ACC112 (cell line): ENCODE results near the gene FAM90A26.
"Not testable (repeated sequence)": the region's sequence is repeated elsewhere in the genome, so short reads cannot be mapped to it uniquely, and the experiment has no call there.

Source experiments
- H2AFZ ChIP-seq: fragments of 200-600 bp; sonication (generic); one replicate; pipeline ENCODE4 v1.6.0; 2017; ENCODE audit warnings: antibody characterized with exemption, low read length; ENCODE audit not compliant: unreplicated experiment
- H3K27ac ChIP-seq: fragments of 200-600 bp; sonication (generic); 2 replicates; pipeline ENCODE4 v1.5.1; 2014; ENCODE audit warnings: low read depth, mild to moderate bottlenecking, antibody characterized with exemption, low read length, moderate library complexity
- H3K27me3 ChIP-seq: fragments of 200-600 bp; sonication (generic); 2 replicates; pipeline ENCODE4 v1.6.1; 2014; ENCODE audit warnings: mild to moderate bottlenecking, antibody characterized with exemption, low read length, moderate library complexity, mixed read lengths; ENCODE audit not compliant: insufficient read depth
- H3K36me3 ChIP-seq: fragments of 200-600 bp; sonication (generic); 2 replicates; pipeline ENCODE4 v1.6.1; 2016; ENCODE audit warnings: mild to moderate bottlenecking, antibody characterized with exemption, low read length, moderate library complexity, mixed read lengths; ENCODE audit not compliant: insufficient read depth
- H3K4me1 ChIP-seq: fragments of 200-600 bp; sonication (generic); one replicate; pipeline ENCODE4 v1.6.1; 2016; ENCODE audit warnings: low read length, mixed read lengths; ENCODE audit not compliant: insufficient read depth, unreplicated experiment, control insufficient read depth
- H3K4me3 ChIP-seq: fragments of 200-600 bp; sonication (generic); 2 replicates; pipeline ENCODE4 v1.5.1; 2014; ENCODE audit warnings: mild to moderate bottlenecking, low read depth, low read length
- H3K79me2 ChIP-seq: fragments of 200-600 bp; sonication (generic); one replicate; pipeline ENCODE4 v1.6.0; 2016; ENCODE audit warnings: low read length; ENCODE audit not compliant: control insufficient read depth, unreplicated experiment, insufficient read depth

The FAM90A26 gene

GRCh38 chr4:9143421-9144080 is 26.7 kb upstream of the FAM90A26 start:
- H3K4me1 ChIP-seq: no peaks in the 10 kb centered on the region
- no peak overlapping the region for H3K27ac ChIP-seq
- no peak overlapping the region for H3K4me3 ChIP-seq
- H3K27me3 ChIP-seq: no peaks in the 10 kb centered on the region
- no peaks in the 10 kb centered on the region for H3K79me2 ChIP-seq
- no peak overlapping the region for H2AFZ ChIP-seq
- H3K36me3 ChIP-seq: no peaks in the 10 kb centered on the region

GRCh38 chr4:9146967-9147366 is 23.2 kb upstream of the FAM90A26 start:
- no peaks in the 10 kb centered on the region for H3K79me2 ChIP-seq
- H3K4me1 ChIP-seq: no peaks in the 10 kb centered on the region
- H3K27me3 ChIP-seq: no peaks in the 10 kb centered on the region
- no peak overlapping the region for H3K4me3 ChIP-seq
- no peak overlapping the region for H2AFZ ChIP-seq
- no peak overlapping the region for H3K27ac ChIP-seq
- H3K36me3 ChIP-seq: no peaks in the 10 kb centered on the region

GRCh38 chr4:9147368-9147767 is 22.8 kb upstream of the FAM90A26 start:
- not testable (repeated sequence) for H3K79me2 ChIP-seq, H3K4me3 ChIP-seq, H2AFZ ChIP-seq, H3K4me1 ChIP-seq, H3K27me3 ChIP-seq, H3K36me3 ChIP-seq, H3K27ac ChIP-seq

- not testable (repeated sequence) for H2AFZ ChIP-seq, H3K27me3 ChIP-seq, H3K79me2 ChIP-seq, H3K4me3 ChIP-seq, H3K4me1 ChIP-seq, H3K36me3 ChIP-seq, H3K27ac ChIP-seq
Measured at GRCh38 chr4:9148611-9149409, 21.4 kb upstream of the FAM90A26 start.

GRCh38 chr4:9151809-9152179 is 18.4 kb upstream of the FAM90A26 start:
- H3K4me3 ChIP-seq: peak overlapping the region; percentile 55
- H3K27ac ChIP-seq, H2AFZ ChIP-seq, H3K79me2 ChIP-seq, H3K4me1 ChIP-seq, H3K27me3 ChIP-seq, H3K36me3 ChIP-seq: not testable (repeated sequence)

- peak overlapping the region; percentile 55 for H3K4me3 ChIP-seq
- H3K4me1 ChIP-seq, H3K79me2 ChIP-seq, H2AFZ ChIP-seq, H3K36me3 ChIP-seq, H3K27me3 ChIP-seq: not testable (repeated sequence)
- H3K27ac ChIP-seq: peak overlapping the region; percentile 62
Measured at GRCh38 chr4:9152180-9153007, 17.8 kb upstream of the FAM90A26 start.

GRCh38 chr4:9153008-9153570 is 17.1 kb upstream of the FAM90A26 start:
- peak overlapping the region; percentile 12 for H2AFZ ChIP-seq
- H3K4me1 ChIP-seq, H3K36me3 ChIP-seq, H3K79me2 ChIP-seq, H3K27me3 ChIP-seq: not testable (repeated sequence)
- peak overlapping the region; percentile 79 for H3K4me3 ChIP-seq
- H3K27ac ChIP-seq: peak overlapping the region; percentile 62

GRCh38 chr4:9153571-9154157 is 16.5 kb upstream of the FAM90A26 start:
- H3K27me3 ChIP-seq, H3K79me2 ChIP-seq, H3K36me3 ChIP-seq, H3K4me1 ChIP-seq: not testable (repeated sequence)
- Histone ChIP-seq H2AFZ (peak overlapping the region; percentile 12), H3K27ac (peak overlapping the region; percentile 62), H3K4me3 (peak overlapping the region; percentile 79)

GRCh38 chr4:9155101-9155886 is 14.9 kb upstream of the FAM90A26 start:
- H3K4me1 ChIP-seq, H2AFZ ChIP-seq, H3K27me3 ChIP-seq, H3K36me3 ChIP-seq, H3K27ac ChIP-seq, H3K4me3 ChIP-seq, H3K79me2 ChIP-seq: not testable (repeated sequence)

- not testable (repeated sequence) for H3K4me3 ChIP-seq, H3K36me3 ChIP-seq, H3K4me1 ChIP-seq, H3K79me2 ChIP-seq, H3K27ac ChIP-seq, H2AFZ ChIP-seq, H3K27me3 ChIP-seq
Measured at GRCh38 chr4:9158392-9158791, 11.8 kb upstream of the FAM90A26 start.
